SK-N-SH treated with all-trans-retinoic acid at 6 μM for 48 hours (cell line): Measurements from ENCODE around the gene BAX.
"Not testable (repeated sequence)": the region's sequence is repeated elsewhere in the genome, so short reads cannot be mapped to it uniquely, and the experiment has no call there.

Source experiments
- ATAC-seq: fragments of 200-7000 bp; cut with Tn5 transposase; 3 replicates; pipeline ENCODE4 v1.9.1; 2020; ENCODE audit warnings: mild to moderate bottlenecking, moderate library complexity
- ARNTL ChIP-seq: fragments of 450-650 bp; formaldehyde crosslinking; IDR thresholded peaks from 2 replicates; pipeline ENCODE4 v1.5.0; 2020; ENCODE audit warnings: low read depth, mild to moderate bottlenecking, moderate library complexity, borderline replicate concordance
- BACH2 ChIP-seq: fragments of 250-450 bp; sonication (Bioruptor Pico); IDR thresholded peaks from 2 replicates; pipeline ENCODE4 v1.9.0; 2021; ENCODE audit warnings: mild to moderate bottlenecking, borderline replicate concordance
- CSDC2 ChIP-seq: fragments of 250-450 bp; sonication (Bioruptor Pico); IDR thresholded peaks from 2 replicates; pipeline ENCODE4 v1.5.0; 2020; ENCODE audit warnings: mild to moderate bottlenecking, moderate library complexity
- ESRRG ChIP-seq: fragments of 250-450 bp; sonication (Bioruptor Pico); IDR thresholded peaks from 2 replicates; pipeline ENCODE4 v1.6.1; 2021; ENCODE audit warnings: mild to moderate bottlenecking
- GLIS3 ChIP-seq: fragments of 250-450 bp; sonication (Bioruptor Pico); IDR thresholded peaks from 2 replicates; pipeline ENCODE4 v1.5.0; 2020; ENCODE audit warnings: mild to moderate bottlenecking, moderate library complexity
- ISL1 ChIP-seq: fragments of 250-450 bp; sonication (Bioruptor Pico); IDR thresholded peaks from 2 replicates; pipeline ENCODE4 v2.1.2; 2022; ENCODE audit warnings: mild to moderate bottlenecking, moderate library complexity
- OSR1 ChIP-seq: fragments of 250-450 bp; sonication (Bioruptor Pico); IDR thresholded peaks from 2 replicates; pipeline ENCODE4 v1.8.0; 2022; ENCODE audit warnings: moderate library complexity, mild to moderate bottlenecking, inconsistent platforms
- POU6F1 ChIP-seq: fragments of 250-450 bp; sonication (Bioruptor Pico); IDR thresholded peaks from 2 replicates; pipeline ENCODE4 v1.8.0; 2021; ENCODE audit warnings: low read depth, mild to moderate bottlenecking, moderate library complexity, borderline replicate concordance
- PPARA ChIP-seq: fragments of 250-450 bp; sonication (Bioruptor Pico); IDR thresholded peaks from 2 replicates; pipeline ENCODE4 v1.5.0; 2020; ENCODE audit warnings: mild to moderate bottlenecking, borderline replicate concordance
- RARB ChIP-seq: fragments of 250-450 bp; sonication (Bioruptor Pico); IDR thresholded peaks from 2 replicates; pipeline ENCODE4 v1.8.0; 2021; ENCODE audit warnings: mild to moderate bottlenecking, moderate library complexity
- SNAI2 ChIP-seq: fragments of 250-450 bp; sonication (Bioruptor Pico); IDR thresholded peaks from 2 replicates; pipeline ENCODE4 v1.5.0; 2020; ENCODE audit warnings: mild to moderate bottlenecking, moderate library complexity
- TCF4 ChIP-seq: fragments of 250-450 bp; sonication (Bioruptor Pico); IDR thresholded peaks from 2 replicates; pipeline ENCODE4 v1.8.0; 2021; ENCODE audit warnings: mild to moderate bottlenecking, moderate library complexity, borderline replicate concordance
- TOX ChIP-seq: fragments of 250-450 bp; sonication (Bioruptor Pico); IDR thresholded peaks from 2 replicates; pipeline ENCODE4 v1.8.0; 2021; ENCODE audit warnings: mild to moderate bottlenecking, moderate library complexity, borderline replicate concordance
- TSHZ2 ChIP-seq: fragments of 250-450 bp; sonication (Bioruptor Pico); IDR thresholded peaks from 2 replicates; pipeline ENCODE4 v1.5.0; 2020; ENCODE audit warnings: mild to moderate bottlenecking, moderate library complexity
- ZC3H10 ChIP-seq: fragments of 250-450 bp; sonication (Bioruptor Pico); IDR thresholded peaks from 2 replicates; pipeline ENCODE4 v1.5.1; 2021; ENCODE audit warnings: mild to moderate bottlenecking, moderate library complexity
- ZFP3 ChIP-seq: fragments of 250-450 bp; sonication (Bioruptor Pico); IDR thresholded peaks from 2 replicates; pipeline ENCODE4 v1.5.0; 2020; ENCODE audit warnings: mild to moderate bottlenecking, moderate library complexity
- ZFP30 ChIP-seq: fragments of 450-650 bp; formaldehyde crosslinking; IDR thresholded peaks from 2 replicates; pipeline ENCODE4 v1.5.0; 2022; ENCODE audit warnings: mild to moderate bottlenecking, moderate library complexity
- ZNF565 ChIP-seq: fragments of 450-650 bp; formaldehyde crosslinking; conservative IDR thresholded peaks from 2 replicates; pipeline ENCODE4 v1.5.0; 2020; ENCODE audit warnings: low read depth, mild to moderate bottlenecking, moderate library complexity
- ZNF70 ChIP-seq: fragments of 450-650 bp; formaldehyde crosslinking; IDR thresholded peaks from 2 replicates; pipeline ENCODE4 v1.5.0; 2020; ENCODE audit warnings: mild to moderate bottlenecking, moderate library complexity
- ZNF8 ChIP-seq: fragments of 450-650 bp; formaldehyde crosslinking; IDR thresholded peaks from 2 replicates; pipeline ENCODE4 v1.5.0; 2020; ENCODE audit warnings: mild to moderate bottlenecking, moderate library complexity
- TF ChIP-seq, protein P1 (sequence below): fragments of 250-450 bp; sonication (Bioruptor Pico); IDR thresholded peaks from 2 replicates; pipeline ENCODE4 v1.8.0; 2020; ENCODE audit warnings: mild to moderate bottlenecking, moderate library complexity, borderline replicate concordance
- TF ChIP-seq, protein P2 (sequence below): fragments of 250-450 bp; sonication (Bioruptor Pico); IDR thresholded peaks from 2 replicates; pipeline ENCODE4 v1.5.1; 2021; ENCODE audit warnings: mild to moderate bottlenecking, moderate library complexity

Gene BAX

DNA sequence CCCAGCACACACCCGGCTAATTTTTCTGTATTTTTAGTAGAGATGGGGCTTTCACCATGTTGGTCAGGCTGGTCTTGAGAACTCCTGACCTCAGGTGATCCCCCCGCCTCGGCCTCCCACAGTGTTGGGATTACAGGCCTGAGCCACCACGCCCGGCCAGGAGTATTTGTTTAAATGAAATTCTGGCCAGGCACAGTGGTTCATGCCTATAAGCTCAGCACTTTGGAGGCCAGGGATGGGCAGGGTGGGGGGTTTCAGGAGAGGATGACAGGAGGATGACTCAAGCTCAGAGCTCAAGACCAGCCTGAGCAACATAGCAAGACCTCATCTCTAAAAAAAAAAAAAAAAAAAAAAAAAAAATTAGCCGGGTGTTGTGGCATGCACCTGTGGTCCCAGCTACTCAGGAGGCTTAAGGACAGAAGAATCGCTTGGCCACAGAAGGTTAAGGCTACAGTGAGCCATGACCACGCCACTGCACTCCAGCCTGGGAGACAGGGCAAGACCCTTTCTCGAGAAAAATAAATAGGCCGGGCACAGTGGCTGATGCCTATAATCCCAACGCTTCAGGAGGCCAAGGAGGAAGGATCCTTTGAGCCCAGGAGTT lies 29.3 kb upstream of the BAX start (continued):
- TF ChIP-seq, protein P1, sequence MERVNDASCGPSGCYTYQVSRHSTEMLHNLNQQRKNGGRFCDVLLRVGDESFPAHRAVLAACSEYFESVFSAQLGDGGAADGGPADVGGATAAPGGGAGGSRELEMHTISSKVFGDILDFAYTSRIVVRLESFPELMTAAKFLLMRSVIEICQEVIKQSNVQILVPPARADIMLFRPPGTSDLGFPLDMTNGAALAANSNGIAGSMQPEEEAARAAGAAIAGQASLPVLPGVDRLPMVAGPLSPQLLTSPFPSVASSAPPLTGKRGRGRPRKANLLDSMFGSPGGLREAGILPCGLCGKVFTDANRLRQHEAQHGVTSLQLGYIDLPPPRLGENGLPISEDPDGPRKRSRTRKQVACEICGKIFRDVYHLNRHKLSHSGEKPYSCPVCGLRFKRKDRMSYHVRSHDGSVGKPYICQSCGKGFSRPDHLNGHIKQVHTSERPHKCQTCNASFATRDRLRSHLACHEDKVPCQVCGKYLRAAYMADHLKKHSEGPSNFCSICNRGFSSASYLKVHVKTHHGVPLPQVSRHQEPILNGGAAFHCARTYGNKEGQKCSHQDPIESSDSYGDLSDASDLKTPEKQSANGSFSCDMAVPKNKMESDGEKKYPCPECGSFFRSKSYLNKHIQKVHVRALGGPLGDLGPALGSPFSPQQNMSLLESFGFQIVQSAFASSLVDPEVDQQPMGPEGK (CRISPR knock-in tag), result no peak
- TF ChIP-seq ZNF8 (CRISPR knock-in tag) (no peak), ARNTL (CRISPR knock-in tag) (no peak), ZFP3 (CRISPR knock-in tag) (no peak)

GRCh38 chr19:48925890-48926289 lies 28.8 kb upstream of the BAX start:
- ATAC-seq, result peak; percentile 5; the same call in 2 of the 3 replicates

- ATAC-seq, result peak; percentile 76
- TF ChIP-seq ZC3H10 (CRISPR knock-in tag) (no peak), ZNF70 (no peak), ZFP3 (CRISPR knock-in tag) (no peak), ARNTL (CRISPR knock-in tag) (no peak), ESRRG (CRISPR knock-in tag) (no peak)
- TF ChIP-seq, protein P2, sequence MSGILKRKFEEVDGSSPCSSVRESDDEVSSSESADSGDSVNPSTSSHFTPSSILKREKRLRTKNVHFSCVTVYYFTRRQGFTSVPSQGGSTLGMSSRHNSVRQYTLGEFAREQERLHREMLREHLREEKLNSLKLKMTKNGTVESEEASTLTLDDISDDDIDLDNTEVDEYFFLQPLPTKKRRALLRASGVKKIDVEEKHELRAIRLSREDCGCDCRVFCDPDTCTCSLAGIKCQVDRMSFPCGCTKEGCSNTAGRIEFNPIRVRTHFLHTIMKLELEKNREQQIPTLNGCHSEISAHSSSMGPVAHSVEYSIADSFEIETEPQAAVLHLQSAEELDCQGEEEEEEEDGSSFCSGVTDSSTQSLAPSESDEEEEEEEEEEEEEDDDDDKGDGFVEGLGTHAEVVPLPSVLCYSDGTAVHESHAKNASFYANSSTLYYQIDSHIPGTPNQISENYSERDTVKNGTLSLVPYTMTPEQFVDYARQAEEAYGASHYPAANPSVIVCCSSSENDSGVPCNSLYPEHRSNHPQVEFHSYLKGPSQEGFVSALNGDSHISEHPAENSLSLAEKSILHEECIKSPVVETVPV (CRISPR knock-in tag), result no peak
These were observed 27.8 kb upstream of the BAX start for GRCh38 chr19:48926909-48927308.

GRCh38 chr19:48927692-48928091 lies 27.0 kb upstream of the BAX start:
- ATAC-seq, result not testable (repeated sequence)

DNA sequence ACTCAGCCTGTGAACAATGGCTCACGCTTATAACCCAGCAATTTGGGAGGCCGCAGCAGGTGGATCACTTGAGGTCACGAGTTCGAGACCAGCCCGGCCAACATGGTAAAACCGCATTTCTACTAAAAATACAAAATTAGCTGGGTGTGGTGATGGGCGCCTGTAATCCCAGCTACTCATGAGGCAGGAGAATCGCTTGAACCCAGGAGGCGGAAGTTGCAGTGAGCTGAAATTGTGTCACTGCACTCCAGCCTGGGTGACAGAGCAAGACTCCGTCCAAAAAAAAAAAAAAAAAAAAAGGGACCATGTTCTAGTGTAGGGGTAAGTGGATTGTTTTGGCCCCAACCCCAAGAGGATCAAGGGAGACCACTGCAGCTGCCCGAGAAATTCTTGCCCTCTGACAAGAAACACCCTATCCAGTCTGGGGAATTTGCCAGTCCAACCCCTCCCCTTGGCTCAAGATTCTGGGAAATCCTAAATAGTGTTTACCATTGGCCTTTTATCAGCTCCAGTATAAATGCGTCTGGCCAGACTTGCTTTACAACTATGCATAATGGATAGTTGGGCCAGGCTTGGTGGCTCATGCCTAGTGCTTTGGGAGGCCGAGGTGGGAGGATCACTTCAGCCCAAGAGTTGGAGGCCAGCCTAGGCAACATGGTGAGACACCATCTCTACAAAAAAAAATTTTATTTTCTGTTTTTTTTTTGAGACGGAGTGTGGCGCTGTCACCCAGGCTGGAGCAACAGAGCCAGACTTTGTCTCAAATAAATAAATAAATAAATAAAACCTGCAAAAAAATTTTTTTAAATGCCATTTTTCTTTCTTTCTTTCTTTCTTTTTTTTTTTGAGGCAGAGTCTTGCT lies 26.3 kb upstream of the BAX start:
- no peak for ATAC-seq
- no peak for TF ChIP-seq OSR1
- TF ChIP-seq SNAI2, result no peak
- no peak for TF ChIP-seq RARB (CRISPR knock-in tag)
- no peak for TF ChIP-seq TSHZ2 (CRISPR knock-in tag)
- no peak for TF ChIP-seq TOX (CRISPR knock-in tag)
- no peak for TF ChIP-seq POU6F1 (CRISPR knock-in tag)
- TF ChIP-seq CSDC2, result no peak
- TF ChIP-seq, protein P1 (CRISPR knock-in tag), result no peak
- no peak for TF ChIP-seq ZNF8 (CRISPR knock-in tag)
- no peak for TF ChIP-seq BACH2 (CRISPR knock-in tag)
- TF ChIP-seq PPARA (CRISPR knock-in tag), result no peak
- TF ChIP-seq ZNF565 (CRISPR knock-in tag), result no peak
- TF ChIP-seq ZNF70, result no peak
- TF ChIP-seq TCF4 (CRISPR knock-in tag), result no peak
- no peak for TF ChIP-seq ZFP3 (CRISPR knock-in tag)
- TF ChIP-seq ESRRG (CRISPR knock-in tag), result no peak
- TF ChIP-seq ISL1 (CRISPR knock-in tag), result no peak
- TF ChIP-seq ZFP30 (CRISPR knock-in tag), result no peak
- no peak for TF ChIP-seq GLIS3
